Stimulated activated CD4-positive, alpha-beta T cell treated with anti-CD3 and anti-CD28 coated beads, Interleukin-4, amount 100 ng/mL, for 4 hours (primary cell): ENCODE data around the gene OR5H1.
"Not testable (repeated sequence)": the region's sequence is repeated elsewhere in the genome, so short reads cannot be mapped to it uniquely, and the experiment has no call there.

Experiments
- DNase-seq, 2 experiments: peaks; one replicate each; pipeline ENCODE4 v3.0.0-alpha.2; 2020

The OR5H1 gene

DNA sequence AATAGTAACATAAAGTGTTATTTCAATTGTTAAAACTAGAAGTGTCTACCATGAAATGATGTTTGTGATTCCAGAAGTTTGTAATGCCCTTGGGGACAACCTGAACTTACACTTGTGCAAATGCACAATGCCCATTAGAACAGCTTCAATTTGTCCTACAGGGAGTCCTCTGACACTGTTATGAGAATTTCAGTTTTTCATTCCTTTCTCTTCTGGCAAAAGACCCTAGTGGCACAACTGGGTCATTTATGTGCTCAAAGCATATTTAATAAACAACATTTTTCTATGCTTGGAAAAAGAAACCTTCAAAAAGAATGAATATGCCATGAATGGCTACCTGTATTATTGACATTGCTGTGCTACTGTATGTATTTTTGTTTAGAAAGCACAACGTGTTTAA lies at the start of gene OR5H1:
TSS of gene OR5H1 (plus strand) at position 301 of the 400 bp plus-strand sequence. CDS start 1,977 bp downstream, outside the sequence.
- no peak for DNase-seq

DNA sequence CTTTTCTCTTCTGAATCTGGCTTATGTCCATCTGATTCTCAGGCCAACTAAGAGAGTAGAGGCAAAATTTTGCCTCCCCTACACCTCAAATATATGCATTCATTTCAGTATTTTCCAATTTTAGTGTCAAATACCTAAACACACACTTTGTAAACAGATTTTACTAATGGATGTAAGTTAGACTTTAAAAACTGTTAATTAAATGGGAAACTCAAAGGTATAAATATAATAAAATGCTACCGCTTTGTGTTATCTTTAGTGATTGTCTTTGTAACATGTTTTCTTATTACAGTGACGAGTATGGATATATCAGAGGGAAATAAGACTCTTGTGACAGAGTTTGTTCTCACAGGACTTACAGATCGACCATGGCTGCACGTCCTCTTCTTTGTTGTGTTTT lies 43.6 kb upstream of the OR5H1 start, which contains the start of gene OR5AC2:
TSS of gene OR5AC2 (plus strand) at position 301 of the 400 bp plus-strand sequence. CDS start at position 301, 0 bp downstream.
- no peak for DNase-seq

DNA sequence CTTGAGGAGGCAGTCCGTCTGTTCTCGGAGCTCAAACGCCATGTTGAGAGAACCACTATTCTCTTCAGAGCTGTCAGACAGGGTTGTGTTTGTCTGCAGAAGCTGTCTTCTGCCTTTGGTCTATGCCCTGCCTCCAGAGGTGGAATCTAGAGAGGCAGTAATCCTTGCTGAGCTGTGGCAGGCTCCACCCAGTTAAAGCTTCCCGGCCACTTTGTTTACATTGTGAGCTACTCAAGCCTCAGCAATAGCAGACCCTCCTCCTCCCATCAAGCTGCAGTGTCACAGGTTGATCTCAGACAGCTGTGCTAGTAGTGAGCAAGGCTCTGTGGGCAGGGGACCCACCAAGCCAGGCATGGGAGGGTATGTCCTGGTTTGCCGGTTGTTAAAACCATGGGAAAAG lies 34.6 kb upstream of the OR5H1 start:
- no peak for DNase-seq

DNA sequence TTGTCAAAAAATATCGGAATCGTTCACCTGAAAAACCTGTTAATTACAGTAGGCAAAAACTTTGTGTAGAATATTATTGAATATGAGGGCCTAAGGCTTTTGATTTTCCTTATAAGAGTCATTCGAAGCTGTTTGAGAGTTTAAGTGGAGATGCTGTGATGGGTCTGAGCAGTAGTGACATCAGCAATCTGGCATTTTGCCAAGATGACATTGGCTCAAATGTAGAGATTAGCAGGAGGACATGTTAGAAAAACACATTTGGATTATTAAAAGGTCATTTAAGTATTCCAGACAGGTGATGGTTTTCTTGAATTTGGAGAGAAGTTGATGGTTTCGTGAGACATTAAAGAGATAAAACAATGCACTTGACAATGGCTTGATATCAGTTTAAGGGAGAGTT lies 30.7 kb upstream of the OR5H1 start:
- no peak for DNase-seq

DNA sequence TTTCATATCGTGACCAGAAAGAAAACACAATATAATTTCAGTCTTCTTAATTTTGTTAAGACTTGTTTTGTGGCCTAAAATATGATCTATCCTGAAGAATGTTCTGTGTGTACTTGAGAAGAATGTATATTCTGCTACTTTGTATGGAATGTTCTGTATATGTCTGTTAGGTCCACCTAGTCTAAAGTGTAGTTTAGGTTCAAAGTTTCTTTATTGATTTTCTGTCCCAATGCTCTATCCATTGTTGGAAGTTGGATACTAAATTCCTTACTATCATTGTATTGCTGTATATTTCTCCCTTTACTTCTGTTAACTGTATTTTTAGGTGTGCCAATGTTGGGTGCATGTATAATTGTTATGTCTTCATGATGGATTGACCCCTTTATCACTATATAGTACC lies 22.4 kb upstream of the OR5H1 start:
- DNase-seq = no peak

DNA sequence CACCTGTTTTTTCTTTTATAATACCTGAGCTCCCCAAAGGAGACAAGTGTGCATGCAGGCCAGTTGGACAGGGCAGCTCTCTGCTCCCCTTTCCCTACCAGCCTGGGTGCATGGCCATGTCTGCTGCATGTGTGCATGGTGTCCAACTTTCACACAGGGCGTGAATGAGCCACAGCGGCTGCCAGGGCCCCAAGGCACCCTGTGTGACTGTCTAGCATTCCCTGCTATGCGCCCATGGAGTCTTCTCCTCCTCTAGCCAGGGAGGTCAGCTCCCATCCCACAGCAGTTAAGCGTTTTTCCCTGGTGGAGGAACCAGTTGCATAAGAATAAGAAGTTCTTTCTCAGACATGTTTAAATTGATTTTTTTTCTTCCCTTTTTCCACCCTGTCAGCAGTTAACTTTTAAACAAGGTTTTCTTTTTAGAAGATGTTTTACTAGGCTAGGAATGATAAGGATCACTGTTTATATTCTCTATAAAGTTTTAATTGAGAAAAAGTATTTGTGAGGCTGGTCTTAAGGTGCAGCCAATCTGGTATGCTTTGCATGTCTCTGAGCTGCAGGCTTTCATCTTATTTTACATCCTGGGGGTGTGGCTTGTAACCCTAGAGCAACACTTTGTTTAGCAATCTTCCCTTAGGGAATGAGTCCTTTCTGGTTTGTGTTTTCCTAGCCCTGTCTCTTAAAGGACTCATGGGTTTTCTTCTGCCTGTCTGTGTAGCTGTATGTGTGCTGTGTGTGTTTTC lies 20.5 kb upstream of the OR5H1 start:
- DNase-seq = no peak

DNA sequence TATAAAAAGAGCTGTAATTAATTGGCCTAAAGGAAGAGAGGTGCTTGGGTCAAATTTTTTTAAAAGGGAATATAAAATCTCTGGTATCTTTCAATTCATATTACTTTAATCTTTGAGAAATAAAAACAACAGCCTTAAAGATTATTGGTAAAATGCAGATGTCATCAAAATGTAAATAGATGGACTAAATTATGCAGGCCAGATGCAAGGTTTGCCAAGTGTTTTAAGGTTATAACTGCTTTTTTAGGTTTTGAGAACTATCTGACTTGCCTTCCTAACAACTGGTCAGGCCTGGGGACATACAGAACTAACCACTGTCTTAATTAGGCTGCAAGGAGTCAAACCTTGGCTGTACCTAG lies 20.0 kb upstream of the OR5H1 start:
- no peak for DNase-seq

DNA sequence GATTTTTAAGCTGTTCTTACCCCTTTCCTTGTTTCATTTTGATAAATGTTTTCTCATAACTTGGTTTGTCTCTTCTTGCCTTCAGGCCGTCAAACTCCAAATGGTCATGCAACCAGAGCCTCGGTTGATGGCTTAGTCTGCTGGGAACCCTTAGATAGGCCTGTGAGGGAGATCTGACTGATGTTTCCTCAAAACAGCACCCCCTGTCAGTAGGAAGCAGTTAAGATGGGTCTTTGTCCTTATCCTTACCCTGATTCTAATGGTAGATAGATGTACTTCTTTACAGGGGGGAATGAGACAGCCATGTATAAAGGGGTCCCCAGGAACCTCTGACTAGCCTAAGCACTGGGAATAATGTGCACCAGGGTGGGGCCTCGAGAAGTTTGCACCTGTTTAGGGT lies 16.3 kb upstream of the OR5H1 start:
- no peak for DNase-seq

DNA sequence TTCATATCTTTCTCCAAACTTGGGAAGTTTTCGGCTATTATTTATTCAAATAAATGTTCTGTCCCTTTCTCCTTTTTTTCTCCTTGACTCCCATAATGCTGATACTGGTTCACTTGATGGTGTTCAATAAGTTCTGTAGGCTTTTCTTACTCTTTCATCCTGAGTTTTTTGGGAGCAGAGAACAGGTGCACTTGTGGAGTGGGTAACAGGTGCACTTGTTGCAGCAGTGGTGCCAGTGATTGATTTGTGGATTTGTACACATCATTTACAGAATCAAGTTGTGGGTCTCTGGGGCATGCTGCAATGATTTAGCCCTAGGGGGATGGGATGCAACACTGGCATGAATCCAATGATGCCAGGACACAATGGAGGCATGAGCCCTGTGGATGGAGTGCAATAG lies 14.8 kb upstream of the OR5H1 start:
- DNase-seq = no peak

DNA sequence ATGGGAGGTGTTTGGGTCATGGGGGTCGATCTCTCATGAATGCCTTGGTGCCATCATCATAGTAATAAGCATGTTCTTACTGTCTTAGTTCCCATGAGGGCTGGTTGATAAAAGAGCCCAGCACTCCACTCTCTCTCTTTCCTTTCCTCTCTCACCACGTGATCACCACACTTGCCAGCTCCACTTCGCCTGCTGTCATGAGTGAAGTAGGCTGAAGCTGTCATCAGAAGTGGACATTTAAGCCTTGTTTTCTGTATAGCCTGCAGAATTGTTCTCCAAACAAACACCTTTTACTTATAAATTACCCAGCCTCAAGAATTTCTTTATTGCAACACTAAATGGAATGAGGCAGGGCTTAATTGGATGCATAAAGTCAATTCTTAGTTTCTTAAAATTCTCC lies 6.1 kb downstream of the OR5H1 start:
- no peak for DNase-seq

DNA sequence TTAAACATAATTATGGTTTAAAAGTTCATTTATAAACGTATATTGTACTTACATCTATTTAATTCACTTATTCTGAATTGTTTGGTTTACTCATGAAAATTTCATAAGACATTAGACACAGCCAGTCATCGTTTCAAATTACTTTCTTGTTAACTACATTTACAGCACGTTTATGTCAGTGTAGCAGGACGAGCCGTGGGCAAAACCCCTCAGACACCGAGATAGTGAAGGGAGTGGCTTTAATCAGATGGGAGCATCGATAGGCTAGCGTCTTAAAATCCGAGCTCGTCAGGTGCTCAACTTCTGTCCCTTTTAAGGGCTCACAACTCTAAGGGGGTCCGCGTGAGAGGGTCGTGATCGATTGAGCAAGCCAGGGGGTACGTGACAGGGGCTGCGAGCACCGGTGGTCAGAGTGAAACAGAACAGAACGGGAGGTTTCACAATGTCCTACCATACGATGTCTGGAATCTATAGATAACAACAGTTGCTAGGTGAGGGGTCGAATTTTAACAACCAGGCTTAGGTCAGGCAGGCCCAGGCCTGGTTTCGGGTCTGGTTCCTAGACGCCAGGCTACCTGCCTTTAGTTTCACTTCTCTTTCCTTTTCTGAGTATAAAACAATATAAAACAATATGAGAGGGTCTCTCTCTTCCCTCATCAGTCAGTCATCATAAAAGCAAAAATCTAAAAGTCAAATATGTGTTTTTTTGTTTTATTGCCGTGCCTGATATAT lies 7.5 kb downstream of the OR5H1 start:
- DNase-seq = not testable (repeated sequence)

DNA sequence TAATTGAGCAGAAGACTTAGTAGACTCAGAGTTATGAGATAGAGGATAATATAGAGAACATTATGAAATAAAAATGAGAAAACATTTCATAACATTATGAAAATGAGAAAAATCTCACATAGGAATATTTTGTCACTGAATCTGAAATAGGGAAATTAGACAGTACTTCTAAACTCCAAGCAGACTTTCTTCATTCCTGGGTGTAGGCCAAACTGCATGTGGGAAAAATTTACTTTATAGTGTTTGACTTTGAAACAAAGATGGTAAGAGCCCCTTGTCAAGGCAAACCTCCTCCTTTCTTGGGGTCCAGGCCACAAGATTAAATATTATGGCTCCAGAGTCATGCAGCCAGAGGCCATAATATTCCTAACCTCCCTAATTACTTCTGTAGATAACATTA lies 10.0 kb downstream of the OR5H1 start:
- no peak for DNase-seq

DNA sequence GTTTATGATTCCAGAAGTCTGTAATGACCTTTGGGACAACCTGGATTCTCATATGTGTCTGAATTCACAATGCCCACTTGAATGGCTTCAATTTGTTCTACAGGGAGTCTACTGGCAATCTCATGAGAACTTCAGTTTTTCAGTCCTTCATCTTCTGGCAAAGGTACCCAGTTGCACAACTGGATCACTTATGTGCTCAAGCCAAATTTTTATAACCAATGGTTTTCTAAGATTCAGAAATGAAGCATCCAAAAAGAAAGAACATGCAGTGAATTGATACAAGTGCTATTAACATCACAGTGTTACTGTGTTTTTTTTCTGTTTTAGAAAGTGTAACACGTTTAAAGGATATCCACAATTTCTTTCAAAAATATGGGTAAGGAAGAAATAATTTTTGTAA lies 16.7 kb downstream of the OR5H1 start, which contains the start of gene OR5H14:
TSS of gene OR5H14 (plus strand) at position 301 of the 400 bp plus-strand sequence. CDS start 1,907 bp downstream, outside the sequence.
- no peak for DNase-seq

DNA sequence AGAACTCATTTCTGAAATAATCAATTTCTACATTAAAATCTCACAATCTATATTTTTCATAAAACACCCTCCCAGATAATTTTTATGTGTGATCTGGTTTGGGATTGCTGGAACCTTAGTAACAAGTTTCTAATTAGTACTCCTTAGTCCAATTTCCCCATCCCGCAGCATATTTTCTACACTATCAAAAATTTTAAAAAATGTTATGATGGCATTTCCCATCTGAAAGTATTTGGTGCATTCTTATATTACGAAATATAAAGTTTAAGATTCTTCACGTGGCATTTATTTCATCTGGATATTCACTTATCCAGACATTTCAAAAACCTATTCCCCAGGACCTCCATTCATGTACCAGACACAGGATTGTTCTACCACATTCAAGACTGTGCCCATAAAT lies 18.2 kb downstream of the OR5H1 start:
- no peak for DNase-seq

DNA sequence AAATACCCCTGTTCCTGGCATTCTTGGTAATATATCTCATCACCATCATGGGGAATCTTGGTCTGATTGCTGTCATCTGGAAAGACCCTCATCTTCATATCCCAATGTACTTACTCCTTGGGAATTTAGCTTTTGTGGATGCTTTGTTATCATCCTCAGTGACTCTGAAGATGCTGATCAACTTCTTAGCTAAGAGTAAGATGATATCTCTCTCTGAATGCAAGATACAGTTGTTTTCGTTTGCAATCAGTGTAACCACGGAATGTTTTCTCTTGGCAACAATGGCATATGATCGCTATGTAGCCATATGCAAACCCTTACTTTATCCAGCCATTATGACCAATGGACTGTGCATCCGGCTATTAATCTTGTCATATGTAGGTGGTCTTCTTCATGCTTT lies 18.9 kb downstream of the OR5H1 start:
- DNase-seq = not testable (repeated sequence)

DNA sequence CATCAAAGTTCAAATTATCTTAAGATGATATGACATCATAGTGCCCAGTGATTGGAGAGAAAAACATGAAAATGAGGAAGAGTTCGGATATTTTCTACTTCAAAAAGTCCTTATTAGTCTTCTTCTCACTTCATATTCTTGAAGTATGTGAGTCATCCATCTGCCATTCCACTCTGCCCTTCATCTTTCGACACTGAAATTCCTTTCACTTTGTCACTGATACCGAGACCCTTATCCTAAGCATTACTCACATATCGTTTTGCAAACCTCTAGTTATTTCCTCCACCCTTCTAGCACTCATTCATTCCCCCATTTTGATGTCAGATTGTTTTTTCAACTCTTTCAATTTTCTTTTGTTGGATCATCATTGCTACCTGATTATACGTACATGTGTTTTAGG lies 20.7 kb downstream of the OR5H1 start:
- no peak for DNase-seq

DNA sequence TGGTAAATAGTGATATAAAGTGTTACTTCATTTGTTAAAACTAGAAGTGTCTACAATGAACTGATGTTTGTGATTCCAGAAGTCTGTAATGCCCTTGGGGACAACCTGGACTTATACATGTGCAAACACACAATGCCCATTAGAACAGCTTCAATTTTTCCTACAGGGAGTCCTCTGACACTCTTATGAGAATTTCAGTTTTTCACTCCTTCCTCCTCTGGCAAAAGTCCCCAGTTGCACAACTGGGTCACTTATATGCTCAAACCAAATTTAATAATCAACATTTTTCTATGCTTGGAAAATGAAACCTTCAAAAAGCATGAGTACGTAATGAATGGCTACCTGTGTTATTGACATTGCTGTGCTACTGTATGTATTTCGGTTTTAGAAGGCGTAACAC lies 35.9 kb downstream of the OR5H1 start, which contains the start of gene OR5H15:
TSS of gene OR5H15 (plus strand) at position 301 of the 400 bp plus-strand sequence. CDS start 2,004 bp downstream, outside the sequence.
- no peak for DNase-seq

DNA sequence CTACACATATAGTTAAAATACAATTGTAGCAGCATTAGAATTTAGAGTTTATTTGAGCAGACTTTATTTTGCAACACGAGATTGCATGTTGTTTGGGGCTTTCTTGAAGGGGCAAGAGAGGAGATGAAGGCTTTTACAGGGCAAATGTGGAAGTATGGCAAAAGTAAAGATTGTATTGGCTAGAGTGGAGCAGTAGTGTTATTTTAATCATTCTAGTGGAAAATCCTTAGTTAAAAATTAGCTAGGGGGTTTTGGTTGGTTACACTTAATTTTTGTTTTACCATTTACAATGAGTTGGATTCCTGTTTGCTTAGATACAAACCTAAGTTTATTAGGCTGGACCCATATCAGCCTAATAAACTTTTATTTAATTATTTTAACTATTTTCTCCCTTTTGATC lies 40.5 kb downstream of the OR5H1 start:
- DNase-seq = no peak

DNA sequence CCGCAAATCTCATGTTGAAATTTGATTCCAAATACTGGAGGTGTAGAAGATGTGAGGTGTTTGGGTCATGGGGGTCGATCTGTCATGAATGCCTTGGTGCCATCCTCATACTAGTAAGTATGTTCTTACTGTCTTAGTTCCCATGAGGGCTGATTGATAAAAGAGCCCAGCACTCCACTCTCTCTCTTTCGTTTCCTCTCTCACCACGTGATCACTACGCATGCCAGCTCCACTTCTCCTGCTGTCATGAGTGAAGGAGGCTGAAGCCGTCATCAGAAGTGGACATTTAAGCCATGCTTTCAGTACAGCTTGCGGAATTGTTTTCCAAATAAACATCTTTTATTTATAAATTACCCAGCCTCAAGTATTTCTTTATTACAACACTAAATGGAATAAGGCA lies 42.1 kb downstream of the OR5H1 start:
- no peak for DNase-seq

DNA sequence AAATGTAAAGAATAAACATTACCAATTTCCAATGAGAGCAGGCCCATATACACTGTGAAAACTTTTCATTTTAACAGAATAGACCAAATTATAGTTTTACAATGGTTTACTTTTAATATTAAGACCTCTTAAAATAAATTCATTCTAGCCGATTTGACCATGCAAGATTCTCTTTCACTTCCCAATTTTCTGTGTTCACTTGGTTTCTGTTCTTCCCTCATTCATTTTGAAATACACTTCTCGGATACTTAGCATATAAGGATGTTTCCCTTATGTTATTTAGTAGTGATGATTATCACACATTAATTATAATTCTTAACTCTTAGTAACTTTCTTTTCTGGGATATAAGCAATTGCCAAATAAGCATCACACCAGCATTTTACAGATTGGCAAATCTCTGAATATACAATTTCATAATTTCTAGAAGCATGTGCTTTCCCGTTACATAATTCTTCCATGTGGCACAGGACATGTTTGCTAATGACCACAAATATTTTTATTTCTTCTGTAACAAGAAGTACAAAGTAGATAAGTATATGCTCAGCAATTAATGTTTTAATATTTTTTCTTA lies 49.9 kb downstream of the OR5H1 start:
- DNase-seq = no peak

DNA sequence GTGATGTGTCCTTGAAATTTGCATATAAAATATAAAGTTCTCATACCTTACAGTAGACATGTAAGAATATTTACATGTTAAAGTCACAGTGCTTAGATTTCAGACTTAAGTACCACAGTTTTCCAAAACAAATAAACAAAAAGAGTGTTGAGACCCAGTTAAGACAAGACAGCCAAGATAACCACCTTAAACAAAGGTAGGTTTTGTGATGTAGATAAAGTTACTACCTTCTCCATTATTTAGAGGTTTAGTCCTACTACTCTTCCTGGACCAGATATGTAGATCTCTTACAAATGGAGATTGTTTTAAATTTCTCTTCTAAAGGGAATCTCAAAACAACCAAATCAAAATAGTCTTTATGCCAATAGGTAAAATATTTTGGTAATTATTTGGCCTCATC lies 51.7 kb downstream of the OR5H1 start:
- no peak for DNase-seq

DNA sequence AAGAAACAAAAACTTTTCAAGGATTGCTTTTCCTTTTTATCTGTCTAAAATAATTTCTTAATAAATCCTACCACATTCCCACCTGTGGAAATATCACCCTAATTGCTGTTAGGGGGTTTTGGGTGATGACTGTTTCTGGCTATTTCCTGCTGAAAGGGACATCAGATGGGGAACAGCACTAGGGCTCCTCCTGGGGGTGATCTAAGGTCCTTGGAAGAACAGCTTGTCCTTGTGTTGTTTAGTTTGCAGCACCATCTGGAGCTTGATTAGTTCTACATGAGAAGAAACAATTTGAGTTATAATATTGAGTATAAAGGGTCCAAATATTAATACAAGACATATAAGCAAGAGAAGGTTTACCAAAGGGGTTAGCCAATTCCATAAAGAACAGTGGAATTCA lies 54.7 kb downstream of the OR5H1 start:
- DNase-seq = no peak
